ENCODE results near the gene ACTA2. TPM values are rescaled to one million over a fixed set of nuclear protein-coding genes. Genes with fewer than 3 reads are reported as not detected.

Gene ACTA2
- total RNA-seq (2014; rRNA removed; shearing (Covaris generic)): 6.1 and 6.8 TPM in 2 replicates

GRCh38 chr10:88952647-88953111, at the start of gene ACTA2:
ACTA2 (minus strand) TSS chr10:88952773; CDS start chr10:88948930, 3,843 bp downstream.

GRCh38 chr10:88990384-88991160, 38.0 kb upstream of the ACTA2 start, which contains the start of gene FAS:
FAS (plus strand) TSS chr10:88990798; CDS start chr10:88990877, 79 bp downstream.

Small RNA genes within 50 kb of the gene (small RNA-seq; reads per million reads assigned to genes)
- not detected for gene RF02116

Other genes with a start within 250 kb of the ACTA2 start
- not detected in 2 replicates for gene LIPK, start 246.5 kb downstream of the ACTA2 start, total RNA-seq (2014; rRNA removed; shearing (Covaris generic))
- not detected in 2 replicates for gene LIPN, start 192.8 kb downstream of the ACTA2 start, total RNA-seq (2014; rRNA removed; shearing (Covaris generic))
- not detected in 2 replicates for gene LIPM, start 150.0 kb downstream of the ACTA2 start, total RNA-seq (2014; rRNA removed; shearing (Covaris generic))
- not detected in 2 replicates for gene ANKRD22, start 100.9 kb downstream of the ACTA2 start, total RNA-seq (2014; rRNA removed; shearing (Covaris generic))
- gene STAMBPL1, start 72.5 kb downstream of the ACTA2 start, total RNA-seq (2014; rRNA removed; shearing (Covaris generic)): 55.7 and 68.9 TPM in 2 replicates
- gene FAS, start 38.0 kb upstream of the ACTA2 start, total RNA-seq (2014; rRNA removed; shearing (Covaris generic)): 6.9 and 7.3 TPM in 2 replicates